Liver (tissue), 3 donors: ENCODE results near the gene LCA5.

Source experiments
- EGR1 ChIP-seq, 2 donors: IDR thresholded peaks; 2 replicates each; pipeline ENCODE4 v1.6.1; 2016 to 2018; ENCODE audit warnings: antibody characterized with exemption in 2 of 2, low read depth in 2 of 2
- GABPA ChIP-seq, 2 donors: IDR thresholded peaks in 1 of 2; conservative IDR thresholded peaks in 1 of 2; 2 replicates each; pipeline ENCODE4 v1.6.1; 2016; ENCODE audit warnings: antibody characterized with exemption in 2 of 2, mild to moderate bottlenecking in 1 of 2, moderate library complexity in 1 of 2
- HNF4A ChIP-seq, 2 donors: conservative IDR thresholded peaks; 2 replicates each; pipeline ENCODE4 v1.6.1; 2016; ENCODE audit warnings: antibody characterized with exemption in 2 of 2, mild to moderate bottlenecking in 2 of 2
- HNF4G ChIP-seq: IDR thresholded peaks from 2 replicates; pipeline ENCODE4 v1.6.1; 2016; ENCODE audit warnings: antibody characterized with exemption
- JUND ChIP-seq, 2 donors: IDR thresholded peaks; 2 replicates each; pipeline ENCODE4 v1.6.1; 2016; ENCODE audit warnings: antibody characterized with exemption in 2 of 2
- RAD21 ChIP-seq, 2 donors: IDR thresholded peaks; 2 replicates each; pipeline ENCODE4 v1.6.1; 2016; ENCODE audit warnings: antibody characterized with exemption in 2 of 2, mild to moderate bottlenecking in 2 of 2
- RXRA ChIP-seq, 2 donors: IDR thresholded peaks; 2 replicates each; pipeline ENCODE4 v1.6.1; 2017 to 2018; ENCODE audit warnings: antibody characterized with exemption in 2 of 2, mild to moderate bottlenecking in 1 of 2
- SP1 ChIP-seq: IDR thresholded peaks from 2 replicates; pipeline ENCODE4 v1.6.1; 2018; ENCODE audit warnings: antibody characterized with exemption, mild to moderate bottlenecking
- TAF1 ChIP-seq: conservative IDR thresholded peaks from 2 replicates; pipeline ENCODE4 v1.6.1; 2016; ENCODE audit warnings: antibody characterized with exemption, mild to moderate bottlenecking
- TF ChIP-seq, protein P1 (sequence below): fragments of 150-350 bp; IDR thresholded peaks from 2 replicates; pipeline ENCODE4 v1.5.1; 2017; ENCODE audit warnings: improper control_type of control experiment, low read depth, low read length; ENCODE audit not compliant: missing input control
- TF ChIP-seq, protein P2 (sequence below): IDR thresholded peaks from 2 replicates; pipeline ENCODE4 v1.6.1; 2016; ENCODE audit warnings: antibody characterized with exemption
- TF ChIP-seq, protein P3 (sequence below): IDR thresholded peaks from 2 replicates; pipeline ENCODE4 v1.6.1; 2016; ENCODE audit warnings: antibody characterized with exemption
- TF ChIP-seq, protein P4 (sequence below): IDR thresholded peaks from 2 replicates; pipeline ENCODE4 v1.6.1; 2016; ENCODE audit warnings: antibody characterized with exemption, mild to moderate bottlenecking
- donor health status: healthy.
- donor health status: healthy.

DNA sequence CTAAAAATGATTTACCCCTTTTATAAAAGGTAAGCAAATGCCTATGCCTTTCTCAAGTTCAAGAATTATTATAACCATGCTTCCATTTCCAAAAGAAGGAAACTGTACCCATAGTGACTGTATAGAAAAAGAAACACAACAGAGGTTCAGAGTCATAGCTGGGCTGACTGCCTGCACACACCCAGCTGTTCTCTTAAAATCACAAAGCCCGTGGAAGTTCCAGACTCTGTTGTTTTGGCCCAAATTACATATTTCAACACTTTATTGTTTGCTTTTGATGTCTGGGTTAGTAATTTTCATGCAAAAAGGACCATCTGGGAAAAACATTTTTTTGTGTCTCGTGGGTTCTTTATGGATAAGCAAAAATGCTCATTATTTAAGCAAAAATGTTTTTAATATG lies 99.2 kb downstream of the LCA5 start:
- TF ChIP-seq, protein P1, sequence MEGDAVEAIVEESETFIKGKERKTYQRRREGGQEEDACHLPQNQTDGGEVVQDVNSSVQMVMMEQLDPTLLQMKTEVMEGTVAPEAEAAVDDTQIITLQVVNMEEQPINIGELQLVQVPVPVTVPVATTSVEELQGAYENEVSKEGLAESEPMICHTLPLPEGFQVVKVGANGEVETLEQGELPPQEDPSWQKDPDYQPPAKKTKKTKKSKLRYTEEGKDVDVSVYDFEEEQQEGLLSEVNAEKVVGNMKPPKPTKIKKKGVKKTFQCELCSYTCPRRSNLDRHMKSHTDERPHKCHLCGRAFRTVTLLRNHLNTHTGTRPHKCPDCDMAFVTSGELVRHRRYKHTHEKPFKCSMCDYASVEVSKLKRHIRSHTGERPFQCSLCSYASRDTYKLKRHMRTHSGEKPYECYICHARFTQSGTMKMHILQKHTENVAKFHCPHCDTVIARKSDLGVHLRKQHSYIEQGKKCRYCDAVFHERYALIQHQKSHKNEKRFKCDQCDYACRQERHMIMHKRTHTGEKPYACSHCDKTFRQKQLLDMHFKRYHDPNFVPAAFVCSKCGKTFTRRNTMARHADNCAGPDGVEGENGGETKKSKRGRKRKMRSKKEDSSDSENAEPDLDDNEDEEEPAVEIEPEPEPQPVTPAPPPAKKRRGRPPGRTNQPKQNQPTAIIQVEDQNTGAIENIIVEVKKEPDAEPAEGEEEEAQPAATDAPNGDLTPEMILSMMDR, result no peak
- TF ChIP-seq RXRA (IDR thresholded peaks at IDR 0.05), result no peak
- TF ChIP-seq EGR1 (IDR thresholded peaks at IDR 0.05; ENCODE audit: low read depth in 2 of 2), result no peak
- TF ChIP-seq, protein P2, sequence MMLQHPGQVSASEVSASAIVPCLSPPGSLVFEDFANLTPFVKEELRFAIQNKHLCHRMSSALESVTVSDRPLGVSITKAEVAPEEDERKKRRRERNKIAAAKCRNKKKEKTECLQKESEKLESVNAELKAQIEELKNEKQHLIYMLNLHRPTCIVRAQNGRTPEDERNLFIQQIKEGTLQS, result no peak
- no peak for TF ChIP-seq JUND (IDR thresholded peaks at IDR 0.05)
- TF ChIP-seq HNF4G, result no peak
- TF ChIP-seq RAD21 (IDR thresholded peaks at IDR 0.05), result no peak
- TF ChIP-seq HNF4A (conservative IDR thresholded peaks at IDR 0.05), result no peak
- TF ChIP-seq GABPA (IDR thresholded peaks at IDR 0.05 in 1 of 2, conservative IDR thresholded peaks at IDR 0.05 in 1 of 2), result no peak
- TF ChIP-seq TAF1, result no peak
- TF ChIP-seq, protein P3, sequence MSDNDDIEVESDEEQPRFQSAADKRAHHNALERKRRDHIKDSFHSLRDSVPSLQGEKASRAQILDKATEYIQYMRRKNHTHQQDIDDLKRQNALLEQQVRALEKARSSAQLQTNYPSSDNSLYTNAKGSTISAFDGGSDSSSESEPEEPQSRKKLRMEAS, result no peak
- TF ChIP-seq SP1, result no peak
- TF ChIP-seq, protein P4, sequence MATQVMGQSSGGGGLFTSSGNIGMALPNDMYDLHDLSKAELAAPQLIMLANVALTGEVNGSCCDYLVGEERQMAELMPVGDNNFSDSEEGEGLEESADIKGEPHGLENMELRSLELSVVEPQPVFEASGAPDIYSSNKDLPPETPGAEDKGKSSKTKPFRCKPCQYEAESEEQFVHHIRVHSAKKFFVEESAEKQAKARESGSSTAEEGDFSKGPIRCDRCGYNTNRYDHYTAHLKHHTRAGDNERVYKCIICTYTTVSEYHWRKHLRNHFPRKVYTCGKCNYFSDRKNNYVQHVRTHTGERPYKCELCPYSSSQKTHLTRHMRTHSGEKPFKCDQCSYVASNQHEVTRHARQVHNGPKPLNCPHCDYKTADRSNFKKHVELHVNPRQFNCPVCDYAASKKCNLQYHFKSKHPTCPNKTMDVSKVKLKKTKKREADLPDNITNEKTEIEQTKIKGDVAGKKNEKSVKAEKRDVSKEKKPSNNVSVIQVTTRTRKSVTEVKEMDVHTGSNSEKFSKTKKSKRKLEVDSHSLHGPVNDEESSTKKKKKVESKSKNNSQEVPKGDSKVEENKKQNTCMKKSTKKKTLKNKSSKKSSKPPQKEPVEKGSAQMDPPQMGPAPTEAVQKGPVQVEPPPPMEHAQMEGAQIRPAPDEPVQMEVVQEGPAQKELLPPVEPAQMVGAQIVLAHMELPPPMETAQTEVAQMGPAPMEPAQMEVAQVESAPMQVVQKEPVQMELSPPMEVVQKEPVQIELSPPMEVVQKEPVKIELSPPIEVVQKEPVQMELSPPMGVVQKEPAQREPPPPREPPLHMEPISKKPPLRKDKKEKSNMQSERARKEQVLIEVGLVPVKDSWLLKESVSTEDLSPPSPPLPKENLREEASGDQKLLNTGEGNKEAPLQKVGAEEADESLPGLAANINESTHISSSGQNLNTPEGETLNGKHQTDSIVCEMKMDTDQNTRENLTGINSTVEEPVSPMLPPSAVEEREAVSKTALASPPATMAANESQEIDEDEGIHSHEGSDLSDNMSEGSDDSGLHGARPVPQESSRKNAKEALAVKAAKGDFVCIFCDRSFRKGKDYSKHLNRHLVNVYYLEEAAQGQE, result no peak
